HG02759 (cell line): ENCODE measurements around the gene MMP15.
"Not testable (repeated sequence)": the region's sequence is repeated elsewhere in the genome, so short reads cannot be mapped to it uniquely, and the experiment has no call there.

Experiments
- ATAC-seq: cut with Tn5 transposase; IDR thresholded peaks from one replicate; pipeline ENCODE4 v1.9.1; 2021; ENCODE audit warnings: mild to moderate bottlenecking, moderate library complexity; ENCODE audit not compliant: unreplicated experiment

Gene MMP15

DNA sequence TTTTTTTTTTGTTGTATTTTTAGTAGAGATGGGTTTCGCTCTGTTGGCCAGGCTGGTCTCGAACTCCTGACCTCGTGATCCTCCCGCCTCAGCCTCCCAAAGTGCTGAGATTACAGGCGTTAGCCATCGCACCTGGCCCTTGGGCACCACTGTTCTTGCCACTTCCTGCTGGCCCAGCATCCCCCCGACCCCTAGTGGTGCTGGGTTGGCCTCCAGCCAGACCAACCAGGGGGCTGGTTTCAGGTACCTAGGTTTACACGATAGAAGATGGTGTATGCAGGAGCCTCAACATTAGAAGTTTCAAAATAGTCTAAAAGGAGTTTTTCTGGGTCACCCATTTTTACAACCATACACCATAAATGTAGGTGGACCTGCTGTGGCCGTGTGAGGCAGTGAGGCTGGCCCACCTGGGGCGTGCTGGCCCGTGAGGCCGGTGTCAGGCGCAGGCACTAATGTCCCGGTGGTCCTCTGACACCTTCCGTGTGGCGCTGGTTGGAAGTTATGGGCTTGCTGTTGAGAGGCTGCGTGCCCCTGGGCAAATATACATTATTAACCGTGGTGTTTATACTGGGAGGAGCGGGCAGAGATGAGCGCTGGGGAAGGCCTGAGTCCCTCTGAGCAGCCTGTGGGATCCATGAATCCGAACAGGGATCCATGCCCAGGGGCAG is 60.2 kb downstream of the MMP15 start:
- no peak for ATAC-seq

- no peak for ATAC-seq
These were observed 61.0 kb downstream of the MMP15 start for GRCh38 chr16:58086381-58087208.

DNA sequence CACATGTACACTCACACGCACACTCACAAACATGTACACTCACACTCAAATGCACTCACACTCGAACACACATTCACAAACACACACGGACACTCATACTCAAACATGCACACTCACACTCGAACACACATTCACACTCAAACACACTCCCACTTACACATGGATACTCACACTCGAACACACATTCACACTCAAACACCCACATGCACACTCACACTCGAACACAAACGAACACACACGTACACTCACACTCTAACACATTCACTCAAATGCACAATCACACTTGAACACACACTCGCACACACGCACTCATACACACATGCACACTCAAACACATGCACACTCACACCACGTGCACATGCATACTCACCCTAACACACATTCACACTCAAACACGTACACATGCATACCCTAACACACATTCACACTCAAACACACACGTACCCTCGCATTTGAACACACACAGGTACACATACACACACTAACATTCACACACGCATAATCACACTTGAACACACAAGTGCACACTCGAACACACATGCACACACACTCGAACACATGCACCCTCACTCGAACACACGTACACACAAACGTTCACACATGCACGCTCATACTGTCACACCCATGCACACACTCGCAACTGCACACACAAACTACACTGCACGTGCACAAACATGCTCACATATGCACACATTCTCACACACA is 61.8 kb downstream of the MMP15 start:
- no peak for ATAC-seq

GRCh38 chr16:58088091-58088490 is 62.5 kb downstream of the MMP15 start:
- no peak for ATAC-seq

GRCh38 chr16:58090396-58090795 is 64.8 kb downstream of the MMP15 start:
- ATAC-seq = not testable (repeated sequence)

DNA sequence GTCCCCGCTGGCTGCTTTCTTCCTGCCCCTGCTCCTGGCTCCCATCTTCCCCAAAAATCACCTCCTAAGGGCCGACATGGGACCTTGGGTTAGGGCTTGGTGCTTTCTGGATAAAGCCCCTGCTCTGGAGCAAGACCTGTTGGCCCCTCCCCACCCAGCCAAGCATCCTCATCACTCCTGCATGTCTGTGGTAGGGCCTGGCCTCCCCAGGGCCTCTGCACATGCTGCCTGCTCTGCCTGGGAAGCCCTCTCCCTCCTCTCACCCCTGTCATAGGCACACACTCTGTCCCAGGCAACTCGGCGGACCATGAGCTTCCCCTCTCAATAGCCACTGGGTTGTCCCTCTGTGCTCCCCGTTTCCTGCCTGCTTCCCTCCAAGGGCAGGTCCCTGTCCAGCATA is 68.5 kb downstream of the MMP15 start:
- ATAC-seq = no peak

DNA sequence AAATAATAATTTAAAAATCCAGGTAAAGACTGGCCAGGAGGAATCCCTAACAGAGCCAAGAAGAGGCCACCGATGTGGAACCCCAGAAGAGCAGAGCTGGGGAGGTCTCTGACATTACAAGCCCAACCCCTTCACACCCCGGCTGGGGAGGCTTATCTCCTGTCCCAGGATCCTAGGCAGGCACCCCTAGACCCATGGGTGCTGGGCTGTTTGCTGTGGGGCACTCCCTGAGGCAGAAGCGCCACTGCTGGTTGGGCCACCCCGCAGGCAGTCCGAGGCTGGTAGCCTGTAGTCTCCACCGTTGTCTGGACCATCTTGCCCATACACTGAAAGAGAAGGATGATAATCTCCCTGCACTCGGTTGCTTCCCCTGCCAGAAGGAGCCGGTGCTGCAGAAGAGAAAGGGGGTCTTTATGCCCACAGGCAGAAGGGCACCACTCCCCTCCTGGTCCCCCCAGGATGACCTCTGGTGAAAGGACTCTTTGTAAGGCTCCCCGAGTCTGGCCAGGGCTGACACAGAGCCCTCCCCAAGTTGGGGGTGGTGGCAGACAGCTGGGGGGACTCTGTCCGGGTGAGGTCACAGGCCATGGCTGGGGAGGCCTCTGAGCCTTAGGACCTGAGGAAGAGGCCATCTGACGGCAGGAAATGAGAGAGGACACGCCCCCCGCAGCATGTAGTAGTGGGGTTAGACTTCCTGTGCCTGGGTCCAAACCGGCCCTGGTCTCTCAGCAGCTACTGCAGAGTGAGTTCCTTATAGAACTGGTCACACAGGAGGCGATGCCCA is 69.4 kb downstream of the MMP15 start:
- no peak for ATAC-seq

GRCh38 chr16:58095575-58095960 is 70.0 kb downstream of the MMP15 start:
- ATAC-seq = not testable (repeated sequence)

- ATAC-seq = no peak
These were observed 70.7 kb downstream of the MMP15 start for GRCh38 chr16:58096249-58096648.
